GM12892 (cell line): Measurements from ENCODE around the gene CCDC80.

Source experiments
- POLR2A ChIP-seq: IDR thresholded peaks from 2 replicates; pipeline ENCODE4 v1.6.1; 2011; ENCODE audit warnings: low read depth, low read length, control low read depth
- POLR2AphosphoS5 ChIP-seq: IDR thresholded peaks from 2 replicates; pipeline ENCODE4 v1.6.1; 2011; ENCODE audit warnings: low read depth, low read length, control low read depth

GRCh38 chr3:112654492-112654891, 13.5 kb upstream of the CCDC80 start:
- TF ChIP-seq POLR2AphosphoS5, result no peak
- no peak for TF ChIP-seq POLR2A
